OCI-LY7 (cell line): ENCODE results near the gene ATP2C1. TPM values are rescaled to one million over a fixed set of nuclear protein-coding genes. Genes with fewer than 3 reads are reported as not detected.

Experiments
- BruUV-seq: library from RNA; stranded (reverse); fragments of 400-500 nt; replicated peaks from 2 replicates; lab custom pipeline; 2021; lab: Mats Ljungman, UMichigan
- CTCF ChIA-PET: fragments of 300-600 bp; sonication (Branson Sonifier 250); formaldehyde crosslinking; loops from one replicate; lab custom pipeline; 2022; ENCODE audit warnings: antibody characterized with exemption; ENCODE audit not compliant: unreplicated experiment; lab: Charles Lee
- POLR2A ChIA-PET: fragments of 300-600 bp; sonication (Branson Sonifier 250); formaldehyde crosslinking; loops from one replicate; lab custom pipeline; 2022; ENCODE audit warnings: antibody characterized with exemption; lab: Charles Lee
- DNase-seq: peaks from one replicate; pipeline ENCODE4 v3.0.0-alpha.2; 2015; ENCODE audit warnings: low spot score
- H2AFZ ChIP-seq: fragments of 200-600 bp; sonication (generic), shearing (Covaris generic); 2 replicates; pipeline ENCODE4 v1.6.1; 2014; ENCODE audit warnings: mild to moderate bottlenecking, antibody characterized with exemption, low read length, moderate library complexity
- H3K27ac ChIP-seq: fragments of 200-600 bp; sonication (generic); 2 replicates; pipeline ENCODE4 v1.5.1; 2014; ENCODE audit warnings: mixed run types, low read depth, mild to moderate bottlenecking, moderate library complexity, low read length, inconsistent platforms; ENCODE audit not compliant: poor library complexity, severe bottlenecking
- H3K36me3 ChIP-seq: fragments of 200-600 bp; sonication (generic); 2 replicates; pipeline ENCODE4 v1.6.1; 2014; ENCODE audit warnings: mild to moderate bottlenecking, antibody characterized with exemption, low read length, moderate library complexity, mixed read lengths; ENCODE audit not compliant: insufficient read depth
- H3K4me1 ChIP-seq: fragments of 200-600 bp; sonication (generic); 2 replicates; pipeline ENCODE4 v1.5.1; 2014; ENCODE audit warnings: mild to moderate bottlenecking, low read length; ENCODE audit not compliant: insufficient read depth, poor library complexity, severe bottlenecking
- H3K4me2 ChIP-seq: fragments of 200-600 bp; sonication (generic); 2 replicates; pipeline ENCODE4 v1.6.1; 2014; ENCODE audit warnings: mild to moderate bottlenecking, low read length
- H3K4me3 ChIP-seq: fragments of 200-600 bp; sonication (generic); 2 replicates; pipeline ENCODE4 v1.5.1; 2014; ENCODE audit warnings: mild to moderate bottlenecking, low read depth, low read length; ENCODE audit not compliant: poor library complexity, severe bottlenecking
- H3K79me2 ChIP-seq: fragments of 200-600 bp; sonication (generic); 2 replicates; pipeline ENCODE4 v1.6.1; 2016; ENCODE audit warnings: low read depth, mild to moderate bottlenecking, low read length, moderate library complexity, mixed read lengths; ENCODE audit not compliant: insufficient read depth
- H3K9me2 ChIP-seq: fragments of 200-600 bp; sonication (generic); 2 replicates; pipeline ENCODE4 v1.6.1; 2016; ENCODE audit warnings: mild to moderate bottlenecking, low read length, mixed read lengths; ENCODE audit not compliant: insufficient read depth
- H3K9me3 ChIP-seq: fragments of 200-600 bp; sonication (generic); 2 replicates; pipeline ENCODE4 v1.6.1; 2014; ENCODE audit warnings: mild to moderate bottlenecking, mixed run types, low read length, mixed read lengths
- H4K20me1 ChIP-seq: fragments of 200-600 bp; sonication (generic); 2 replicates; pipeline ENCODE4 v1.6.1; 2014; ENCODE audit warnings: mild to moderate bottlenecking, antibody characterized with exemption, low read length, moderate library complexity, mixed read lengths; ENCODE audit not compliant: insufficient read depth
- CTCF ChIP-seq: fragments of 200-600 bp; sonication (generic); conservative IDR thresholded peaks from 2 replicates; pipeline ENCODE4 v1.5.1; 2014; ENCODE audit warnings: mild to moderate bottlenecking, antibody characterized with exemption, low read length, moderate library complexity, mixed read lengths
- EZH2phosphoT487 ChIP-seq: fragments of 200-600 bp; sonication (generic); IDR thresholded peaks from 2 replicates; pipeline ENCODE4 v1.6.1; 2018; ENCODE audit warnings: low read depth, borderline replicate concordance, mild to moderate bottlenecking, mixed run types, antibody characterized with exemption, low read length, moderate library complexity, mixed read lengths
- intact Hi-C: fragments of 100-400 bp; cut with micrococcal nuclease; formaldehyde crosslinking; loops from one replicate; pipeline ENCODE4 v1.10.0; 2022; ENCODE audit not compliant: unreplicated experiment
- total RNA-seq, 2 experiments: library from RNA; depleted of rRNA in 1 of 2; stranded (reverse); fragments of >200 nt in 1 of 2; shearing (Covaris generic) in 1 of 2; gene quantifications; 2 replicates each; pipeline ENCODE4 v1.2.3, GENCODE V29; 2014 to 2022

Gene ATP2C1
- total RNA-seq, 2 experiments from 2014 or later = 31.1 to 56.8 TPM

- H3K4me1 ChIP-seq = no peaks in the 10 kb centered on the region
- intact Hi-C loops = no loop called here
- ChIA-PET CTCF (no interaction called here), POLR2A (interaction anchor here (0.7 to 2.9 kb wide), 2 partner anchors 11 to 64 kb away, joined by 3 to 13 read pairs; no protein-coding TSS in a partner anchor)
- H4K20me1 ChIP-seq = no peaks in the 10 kb centered on the region
- H3K4me3 ChIP-seq = no peak overlapping the region
- no peak overlapping the region for H2AFZ ChIP-seq
- BruUV-seq = no TSS peak
- DNase-seq = no peak
- peaks cover 75% of the 10 kb centered on the region for H3K36me3 ChIP-seq
- H3K9me2 ChIP-seq = no peaks in the 10 kb centered on the region
- no peak overlapping the region for H3K27ac ChIP-seq
- no peaks in the 10 kb centered on the region for H3K9me3 ChIP-seq
- H3K4me2 ChIP-seq = no peak overlapping the region
- TF ChIP-seq EZH2phosphoT487 = no peak
- H3K79me2 ChIP-seq = no peaks in the 10 kb centered on the region
These were observed 45.9 kb downstream of the ATP2C1 start for GRCh38 chr3:130939753-130940152.

- no TSS peak for BruUV-seq
- no peak for DNase-seq
- intact Hi-C loops = no loop called here
- Histone ChIP-seq H3K4me2 (no peak overlapping the region), H4K20me1 (no peaks in the 10 kb centered on the region), H3K4me3 (no peak overlapping the region), H2AFZ (no peak overlapping the region), H3K27ac (no peak overlapping the region), H3K36me3 (peaks cover 77% of the 10 kb centered on the region), H3K9me3 (no peaks in the 10 kb centered on the region), H3K9me2 (no peaks in the 10 kb centered on the region), H3K4me1 (no peaks in the 10 kb centered on the region), H3K79me2 (no peaks in the 10 kb centered on the region)
- CTCF ChIA-PET = no interaction called here
- TF ChIP-seq CTCF (no peak), EZH2phosphoT487 (no peak)
- POLR2A ChIA-PET = interaction anchor here (1.2 kb wide), 1 partner anchor 20 kb away, joined by 3 read pairs; no protein-coding TSS in a partner anchor
These were observed 47.9 kb downstream of the ATP2C1 start for GRCh38 chr3:130941793-130942192.

GRCh38 chr3:130946882-130947281, 53.0 kb downstream of the ATP2C1 start:
- DNase-seq = no peak
- Histone ChIP-seq H3K79me2 (no peaks in the 10 kb centered on the region), H3K9me3 (no peaks in the 10 kb centered on the region), H3K4me2 (no peak overlapping the region), H3K4me1 (no peaks in the 10 kb centered on the region), H3K4me3 (no peak overlapping the region), H2AFZ (no peak overlapping the region), H3K36me3 (peaks cover 83% of the 10 kb centered on the region), H3K9me2 (no peaks in the 10 kb centered on the region), H4K20me1 (no peaks in the 10 kb centered on the region), H3K27ac (no peak overlapping the region)
- BruUV-seq = no TSS peak
- TF ChIP-seq CTCF (no peak), EZH2phosphoT487 (no peak)
- intact Hi-C loops = no loop called here
- CTCF ChIA-PET = no interaction called here
- POLR2A ChIA-PET = interaction anchor here (0.7 to 1.6 kb wide), 2 partner anchors 30 to 849 kb away, joined by 3 to 4 read pairs; no protein-coding TSS in a partner anchor
